ENCODE results near the gene NTRK3.

The NTRK3 gene

GRCh38 chr15:88256279-88257230, at the start of gene NTRK3:
TSS of gene NTRK3 (minus strand) at chr15:88256739. CDS start at chr15:88256153, 586 bp downstream.
- H3K4me3 ChIP-seq (ENCODE audit: low read depth, low read length) = peak within 1 kb of the TSS; percentile 28
- no peak for DNase-seq (ENCODE audit: low read depth)

DNA sequence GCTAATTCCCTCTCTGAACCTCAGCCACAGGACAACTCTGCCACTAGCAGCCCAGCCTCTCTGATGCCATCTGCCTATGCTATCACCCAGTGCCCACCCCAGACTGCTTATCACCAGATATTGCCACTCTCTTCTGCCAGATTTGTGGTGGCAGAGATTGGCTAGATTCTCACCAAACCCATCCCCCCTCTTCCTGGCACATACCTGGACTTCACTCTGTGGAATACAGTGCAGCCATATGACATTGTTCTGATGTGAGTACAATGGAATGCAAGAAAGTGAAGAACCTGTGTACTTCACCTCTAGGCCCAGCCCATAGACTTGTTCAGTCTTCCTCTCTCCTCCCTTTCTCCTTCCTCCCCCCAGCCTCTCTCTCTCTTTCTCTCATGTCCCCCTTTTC, 46.9 kb upstream of the NTRK3 start:
- DNase-seq (ENCODE audit: low read depth) = no peak
- no peak overlapping the region for H3K4me3 ChIP-seq (ENCODE audit: low read depth, low read length)

- no peak overlapping the region for H3K4me3 ChIP-seq (ENCODE audit: low read depth, low read length)
- no peak for DNase-seq (ENCODE audit: low read depth)
These were observed 45.8 kb upstream of the NTRK3 start for GRCh38 chr15:88302373-88302772.

DNA sequence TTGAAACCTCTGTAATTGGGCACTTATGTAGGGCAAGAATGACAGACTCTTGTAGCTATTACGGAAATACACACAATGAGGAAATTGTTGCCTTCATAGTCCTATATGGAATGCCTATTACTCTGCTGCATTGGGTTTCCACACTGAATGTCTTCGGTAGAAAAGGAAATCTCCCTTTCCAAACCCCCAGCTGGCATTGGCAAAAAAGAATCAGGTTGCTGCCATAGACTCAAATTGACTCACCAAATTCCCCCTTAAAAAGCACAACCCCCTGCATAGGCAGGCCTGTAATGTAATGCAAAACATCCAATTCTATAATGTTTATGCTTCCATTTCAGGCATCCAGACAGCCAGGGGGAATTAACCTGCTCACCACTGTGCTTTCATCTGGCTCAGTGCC, 44.8 kb upstream of the NTRK3 start:
- DNase-seq (ENCODE audit: low read depth) = no peak

DNA sequence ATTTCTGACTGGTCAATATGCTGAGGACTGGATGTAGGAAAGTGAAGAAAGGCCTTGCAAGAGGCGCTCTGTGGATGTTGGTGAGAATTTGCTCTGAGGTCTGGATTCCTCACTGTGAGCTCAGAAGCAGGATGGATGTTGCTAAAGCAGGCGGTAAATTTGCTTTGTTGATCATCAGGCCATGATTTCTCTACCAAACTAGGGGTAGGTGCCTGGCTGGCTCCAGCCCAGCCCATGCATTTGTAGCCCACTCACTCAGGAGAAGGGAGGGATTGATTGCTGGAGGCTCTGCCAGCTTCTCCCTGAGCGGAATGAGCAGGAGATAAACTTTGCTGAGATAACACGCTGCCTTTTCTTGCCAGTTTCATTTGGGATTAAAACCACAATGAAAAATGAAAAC, 44.3 kb upstream of the NTRK3 start:
- no peak for DNase-seq (ENCODE audit: low read depth)
- no peak overlapping the region for H3K4me3 ChIP-seq (ENCODE audit: low read depth, low read length)

More for the DNA sequence above, 44.8 kb upstream of the NTRK3 start:
- no peak overlapping the region for H3K4me3 ChIP-seq (ENCODE audit: low read depth, low read length)

DNA sequence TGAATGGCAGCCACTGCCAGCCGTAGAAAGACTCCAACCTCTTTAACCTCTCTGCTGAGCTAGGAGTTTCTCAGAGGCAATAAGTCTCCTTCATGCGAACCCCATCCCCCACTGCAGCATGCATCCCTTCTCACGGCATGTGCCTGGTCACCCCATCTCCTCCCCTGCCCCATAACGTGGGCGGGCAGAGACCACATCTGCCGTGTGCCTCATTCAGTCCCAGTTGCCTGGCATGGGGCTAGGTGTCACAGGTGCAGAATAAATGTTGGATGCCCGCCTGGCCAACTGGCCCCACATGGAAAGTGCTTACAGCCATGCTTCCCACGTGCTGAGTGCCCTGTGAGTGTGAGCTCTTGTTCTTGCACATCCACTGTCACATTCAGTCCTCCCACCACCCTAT, 43.5 kb upstream of the NTRK3 start:
- no peak for DNase-seq (ENCODE audit: low read depth)
- no peak overlapping the region for H3K4me3 ChIP-seq (ENCODE audit: low read depth, low read length)

GRCh38 chr15:88299497-88299896, 43.0 kb upstream of the NTRK3 start:
- DNase-seq (ENCODE audit: low read depth) = no peak
- H3K4me3 ChIP-seq (ENCODE audit: low read depth, low read length) = no peak overlapping the region

- DNase-seq (ENCODE audit: low read depth) = no peak
- no peak overlapping the region for H3K4me3 ChIP-seq (ENCODE audit: low read depth, low read length)
These were observed 32.1 kb upstream of the NTRK3 start for GRCh38 chr15:88288661-88289060.

DNA sequence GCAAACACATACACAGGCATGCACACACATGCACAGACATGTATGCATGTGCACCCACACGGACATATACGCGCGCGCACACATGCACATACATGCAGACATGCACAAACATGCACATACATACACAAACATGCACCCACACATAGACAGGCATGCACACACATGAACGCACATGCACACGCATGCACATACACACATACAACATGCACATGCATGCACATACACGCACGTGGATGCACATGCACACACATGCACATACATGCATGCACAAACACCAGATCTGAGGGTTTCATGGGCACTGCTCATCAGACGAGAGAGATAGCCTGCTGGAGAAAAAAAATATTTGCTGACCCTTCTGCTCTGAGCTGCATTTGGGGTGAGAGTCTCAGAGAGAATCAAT, 31.7 kb upstream of the NTRK3 start:
- DNase-seq (ENCODE audit: low read depth) = no peak
- H3K4me3 ChIP-seq (ENCODE audit: low read depth, low read length) = no peak overlapping the region

DNA sequence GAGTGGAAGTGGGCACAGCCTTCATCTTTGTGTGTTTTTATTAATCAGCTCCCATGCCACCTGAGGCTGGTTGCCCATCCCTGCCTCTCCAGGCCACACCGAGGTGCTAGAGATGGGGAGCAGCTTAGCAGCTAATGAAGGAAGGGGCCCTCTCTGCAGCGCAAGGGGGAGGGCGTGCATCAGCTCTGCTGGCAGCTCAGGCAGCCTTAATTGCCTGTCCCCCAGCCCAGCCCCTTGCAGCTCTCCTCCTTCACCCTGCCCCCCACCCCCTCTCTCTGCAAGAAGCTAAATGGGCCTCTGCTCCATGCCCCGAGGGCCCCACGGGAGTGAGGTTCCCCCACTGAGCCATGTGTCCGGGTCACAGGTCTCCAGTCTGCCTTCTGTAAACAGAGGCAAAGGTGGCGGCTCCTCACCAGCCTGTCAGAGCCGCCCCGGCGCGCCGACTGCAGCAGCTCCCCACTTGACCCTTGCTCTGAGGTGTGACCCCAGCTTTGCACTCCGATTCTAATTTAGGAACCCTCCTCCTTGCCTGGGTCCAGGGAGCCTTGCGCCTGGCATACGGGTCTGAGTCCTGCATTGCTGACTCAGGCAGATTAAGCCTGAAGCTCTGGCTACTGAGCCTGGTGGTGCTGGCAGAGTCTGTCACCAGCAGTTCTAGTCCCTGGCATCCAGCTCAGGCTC, 27.9 kb upstream of the NTRK3 start:
- H3K4me3 ChIP-seq (ENCODE audit: low read depth, low read length) = no peak overlapping the region
- DNase-seq (ENCODE audit: low read depth) = no peak

DNA sequence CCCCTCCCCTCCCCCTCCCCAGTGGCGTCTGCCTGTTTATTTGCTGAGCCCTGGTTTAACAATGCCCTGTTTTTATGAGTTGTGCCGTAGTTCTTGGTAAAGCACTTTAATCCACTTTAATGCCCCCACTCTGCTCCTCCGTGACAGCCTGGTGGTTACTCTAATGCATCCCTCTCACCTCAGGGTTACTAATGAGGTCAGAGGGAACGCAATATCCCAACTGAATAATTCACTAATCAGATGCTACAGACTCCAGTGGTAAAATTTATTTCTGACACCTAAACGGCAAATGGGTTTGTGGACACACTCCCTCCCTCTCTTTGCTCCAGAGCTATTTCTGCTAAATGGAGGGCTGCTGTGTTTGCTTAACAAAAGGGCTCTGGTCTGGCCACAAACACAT, 26.1 kb upstream of the NTRK3 start:
- H3K4me3 ChIP-seq (ENCODE audit: low read depth, low read length) = no peak overlapping the region
- no peak for DNase-seq (ENCODE audit: low read depth)

DNA sequence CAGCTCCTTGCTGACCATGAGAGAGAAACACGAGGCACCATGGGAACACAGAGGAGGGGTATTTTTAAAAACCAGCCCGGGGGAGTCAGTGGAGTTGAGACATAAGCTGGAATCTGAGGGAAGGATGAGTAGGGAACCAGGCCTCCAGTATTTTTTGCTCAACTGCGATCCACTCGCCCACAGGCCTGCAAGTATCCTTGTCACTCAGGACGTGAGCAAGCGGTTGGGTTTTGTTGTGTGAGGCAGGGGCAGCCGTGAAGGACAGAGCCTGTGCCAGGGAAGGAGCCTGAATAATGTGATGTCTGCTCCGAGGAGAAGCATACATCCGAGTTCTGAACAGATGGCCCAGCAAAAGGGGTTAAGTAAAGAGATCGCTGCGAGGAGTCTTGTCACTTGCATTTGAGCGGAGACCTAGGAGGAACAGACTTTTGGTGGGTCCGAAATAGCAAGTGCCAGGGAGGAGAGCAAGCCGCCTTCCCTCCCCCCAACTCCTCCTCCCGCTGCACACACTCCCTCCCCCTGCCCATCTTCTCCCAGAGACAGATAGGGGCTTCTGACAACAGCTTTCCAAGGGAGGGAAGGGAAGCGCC, 20.4 kb upstream of the NTRK3 start:
- no peak for DNase-seq (ENCODE audit: low read depth)
- no peak overlapping the region for H3K4me3 ChIP-seq (ENCODE audit: low read depth, low read length)

GRCh38 chr15:88275804-88276203, 19.3 kb upstream of the NTRK3 start:
- H3K4me3 ChIP-seq (ENCODE audit: low read depth, low read length) = no peak overlapping the region
- DNase-seq (ENCODE audit: low read depth) = no peak

GRCh38 chr15:88274553-88275460, 18.3 kb upstream of the NTRK3 start:
- DNase-seq (ENCODE audit: low read depth) = no peak
- no peak overlapping the region for H3K4me3 ChIP-seq (ENCODE audit: low read depth, low read length)

DNA sequence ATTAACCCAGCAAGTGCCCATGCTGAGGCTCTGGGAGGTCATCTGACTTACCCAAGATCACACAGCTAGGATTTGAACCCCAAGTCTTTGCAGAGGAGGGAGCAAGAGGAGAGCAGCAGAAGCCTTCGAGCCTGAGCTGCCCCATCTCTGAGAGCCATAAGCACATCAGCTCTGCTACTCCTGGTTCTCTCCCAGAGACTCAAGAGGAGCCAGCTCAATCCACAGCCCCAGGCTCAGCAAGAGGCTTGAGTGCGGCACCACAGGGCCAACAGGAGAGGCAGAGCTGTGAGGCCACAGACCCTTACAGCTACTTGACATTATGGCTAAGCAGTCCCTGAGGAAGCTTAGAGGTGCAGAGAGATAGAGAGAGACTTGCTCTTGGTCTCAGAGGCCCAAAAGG, 15.9 kb upstream of the NTRK3 start:
- no peak for DNase-seq (ENCODE audit: low read depth)
- H3K4me3 ChIP-seq (ENCODE audit: low read depth, low read length) = no peak overlapping the region

DNA sequence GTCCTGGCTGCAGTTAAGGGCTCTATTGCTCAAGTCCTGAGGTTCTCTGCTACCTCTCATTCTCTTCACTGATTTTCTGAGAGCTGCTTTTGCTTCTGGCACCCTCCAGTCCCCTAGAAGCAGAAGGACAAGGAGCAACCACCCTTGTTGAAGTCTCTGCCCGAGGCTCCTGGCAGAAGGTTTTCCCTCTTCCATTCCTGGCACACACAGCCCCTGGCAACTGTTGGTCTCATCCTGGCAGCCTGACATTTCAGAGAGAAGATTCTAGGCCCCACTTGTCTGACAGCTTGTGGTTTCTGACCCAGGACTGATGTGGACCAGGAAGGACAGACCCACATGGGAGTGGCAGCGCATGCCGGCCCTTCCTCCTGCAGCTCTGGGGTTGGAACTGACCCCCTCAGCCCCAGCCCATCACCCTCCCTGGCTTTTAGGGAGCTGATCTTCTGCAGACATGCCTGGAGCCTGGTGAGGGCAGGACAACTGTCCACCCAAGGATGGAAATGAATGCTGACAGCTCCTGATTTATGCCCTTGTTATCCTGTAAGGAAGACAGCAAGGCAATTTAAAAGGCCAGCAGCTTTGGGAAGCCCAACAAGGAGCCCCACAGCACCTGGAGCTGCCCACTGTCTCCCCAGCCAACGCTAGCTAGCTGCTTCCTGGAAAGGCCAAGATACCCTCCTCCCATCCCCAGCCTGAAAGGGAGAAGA, 13.0 kb upstream of the NTRK3 start:
- DNase-seq (ENCODE audit: low read depth) = no peak
- H3K4me3 ChIP-seq (ENCODE audit: low read depth, low read length) = no peak overlapping the region

GRCh38 chr15:88267720-88268119, 11.2 kb upstream of the NTRK3 start:
- no peak overlapping the region for H3K4me3 ChIP-seq (ENCODE audit: low read depth, low read length)
- no peak for DNase-seq (ENCODE audit: low read depth)

GRCh38 chr15:88266170-88266569, 9.6 kb upstream of the NTRK3 start:
- no peak for DNase-seq (ENCODE audit: low read depth)

DNA sequence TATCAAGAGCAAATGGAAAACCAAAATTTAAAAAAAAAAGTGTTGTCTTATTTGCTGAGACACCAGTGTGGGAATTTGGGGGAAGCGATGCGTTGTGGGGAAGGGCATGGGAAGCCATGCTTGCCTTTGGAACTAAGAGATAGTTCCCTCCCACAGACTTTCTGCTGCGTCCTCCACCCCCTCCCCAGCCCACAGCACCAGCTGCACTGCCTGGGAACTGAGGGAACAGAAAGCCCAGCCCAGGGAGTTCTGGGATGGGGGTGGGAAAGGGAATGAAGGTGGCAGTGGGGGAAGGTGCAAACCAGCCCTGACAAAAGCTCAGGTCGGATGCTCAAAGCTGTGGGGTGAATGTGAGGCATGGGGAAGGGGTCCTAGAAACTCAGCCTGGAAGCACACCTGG, 8.1 kb upstream of the NTRK3 start:
- H3K4me3 ChIP-seq (ENCODE audit: low read depth, low read length) = no peak overlapping the region
- DNase-seq (ENCODE audit: low read depth) = no peak

More at GRCh38 chr15:88266170-88266569, 9.6 kb upstream of the NTRK3 start:
- H3K4me3 ChIP-seq (ENCODE audit: low read depth, low read length) = no peak overlapping the region
